BJ (cell line): ENCODE data around the gene NAV2. TPM values are rescaled to one million over a fixed set of nuclear protein-coding genes. Genes with fewer than 3 reads are reported as not detected.

Experiments used
- CTCF ChIA-PET: fragments of 350-600 bp; formaldehyde crosslinking; extraction: SDS; loops from one replicate; lab custom pipeline; 2021; ENCODE audit warnings: antibody characterized with exemption, inconsistent platforms; lab: Yijun Ruan, JAX
- POLR2A ChIA-PET: fragments of 300-600 bp; sonication (Branson Sonifier 250); formaldehyde crosslinking; extraction: SDS; loops from one replicate; lab custom pipeline; 2021; ENCODE audit warnings: antibody characterized with exemption; lab: Charles Lee
- DNase-seq: peaks from one replicate; pipeline ENCODE4 v3.0.0-alpha.2; 2011; ENCODE audit warnings: low read depth
- H3K27me3 ChIP-seq: 2 replicates; pipeline ENCODE4 v1.6.0; 2011; ENCODE audit warnings: low read length; ENCODE audit not compliant: control insufficient read depth, insufficient read depth
- H3K36me3 ChIP-seq: 2 replicates; pipeline ENCODE4 v1.5.1; 2011; ENCODE audit warnings: low read length; ENCODE audit not compliant: control insufficient read depth, insufficient read depth
- H3K4me3 ChIP-seq: 2 replicates; pipeline ENCODE4 v1.5.1; 2011; ENCODE audit warnings: low read depth, mild to moderate bottlenecking, control low read depth, low read length
- polyA plus RNA-seq: library from polyadenylated mRNA; depleted of rRNA; stranded (reverse); fragments of >200 nt; gene quantifications from 2 replicates; pipeline ENCODE4 v1.2.3, GENCODE V29; 2011
- TF ChIP-seq, protein P1 (sequence below): IDR thresholded peaks from 2 replicates; pipeline ENCODE4 v1.5.1; 2011; ENCODE audit warnings: low read depth, mild to moderate bottlenecking, control low read depth, inconsistent platforms, low read length, moderate library complexity; ENCODE audit not compliant: insufficient read depth

The NAV2 gene
- polyA plus RNA-seq, 1 experiment: 6.1 TPM

- Histone ChIP-seq H3K27me3 (no peaks in the 10 kb centered on the region), H3K36me3 (peaks cover 11% of the 10 kb centered on the region), H3K4me3 (no peak overlapping the region)
- TF ChIP-seq, protein P1, sequence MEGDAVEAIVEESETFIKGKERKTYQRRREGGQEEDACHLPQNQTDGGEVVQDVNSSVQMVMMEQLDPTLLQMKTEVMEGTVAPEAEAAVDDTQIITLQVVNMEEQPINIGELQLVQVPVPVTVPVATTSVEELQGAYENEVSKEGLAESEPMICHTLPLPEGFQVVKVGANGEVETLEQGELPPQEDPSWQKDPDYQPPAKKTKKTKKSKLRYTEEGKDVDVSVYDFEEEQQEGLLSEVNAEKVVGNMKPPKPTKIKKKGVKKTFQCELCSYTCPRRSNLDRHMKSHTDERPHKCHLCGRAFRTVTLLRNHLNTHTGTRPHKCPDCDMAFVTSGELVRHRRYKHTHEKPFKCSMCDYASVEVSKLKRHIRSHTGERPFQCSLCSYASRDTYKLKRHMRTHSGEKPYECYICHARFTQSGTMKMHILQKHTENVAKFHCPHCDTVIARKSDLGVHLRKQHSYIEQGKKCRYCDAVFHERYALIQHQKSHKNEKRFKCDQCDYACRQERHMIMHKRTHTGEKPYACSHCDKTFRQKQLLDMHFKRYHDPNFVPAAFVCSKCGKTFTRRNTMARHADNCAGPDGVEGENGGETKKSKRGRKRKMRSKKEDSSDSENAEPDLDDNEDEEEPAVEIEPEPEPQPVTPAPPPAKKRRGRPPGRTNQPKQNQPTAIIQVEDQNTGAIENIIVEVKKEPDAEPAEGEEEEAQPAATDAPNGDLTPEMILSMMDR: no peak
- POLR2A ChIA-PET: no interaction called here
- CTCF ChIA-PET: interaction anchor here (1.9 to 6.8 kb wide), 2 partner anchors 9 to 13 kb away, joined by 8 to 47 read pairs; no protein-coding TSS in a partner anchor
- DNase-seq: no peak
Measured at GRCh38 chr11:20119315-20119714, 406.7 kb downstream of the NAV2 start.

DNA sequence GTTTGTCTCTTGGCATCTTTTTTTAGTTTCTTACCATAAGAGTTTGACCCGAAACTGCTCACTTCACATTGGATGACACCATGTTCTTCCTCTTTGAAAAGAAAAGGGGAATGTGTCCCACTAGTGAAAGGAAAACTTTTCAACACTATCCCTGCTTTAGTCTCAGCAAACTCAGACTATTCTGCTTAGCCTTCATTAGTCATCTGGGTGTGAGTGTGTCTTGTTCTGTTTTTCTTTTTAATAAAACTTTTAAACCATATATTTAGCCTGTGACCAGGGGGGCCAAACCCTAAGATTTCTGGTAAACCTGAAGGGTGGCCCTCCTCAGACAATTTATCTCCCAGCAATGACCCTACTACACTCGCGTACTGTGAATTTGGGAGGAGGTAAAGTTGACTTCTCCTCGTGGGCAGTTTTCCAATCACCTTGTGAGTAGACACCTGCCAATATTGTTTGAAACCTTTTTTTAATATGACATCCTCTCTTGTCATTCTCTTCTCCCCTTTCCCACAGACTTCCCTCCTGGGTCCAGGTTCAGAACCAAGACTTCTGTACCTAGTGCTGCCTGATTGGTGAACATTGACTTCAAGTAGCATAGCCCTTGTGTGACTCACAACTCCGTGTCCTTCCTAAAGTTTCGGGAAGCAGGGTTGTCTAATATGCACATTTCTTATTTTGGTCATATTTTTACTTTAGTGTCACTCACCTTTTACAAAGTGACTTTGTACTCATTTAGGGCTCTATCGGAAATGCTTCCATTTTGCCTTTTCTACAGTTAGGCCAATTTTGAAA, 407.7 kb downstream of the NAV2 start:
- no peaks in the 10 kb centered on the region for H3K27me3 ChIP-seq
- peaks cover 11% of the 10 kb centered on the region for H3K36me3 ChIP-seq
- DNase-seq: no peak
- ChIA-PET CTCF (interaction anchor here (0.6 to 6.8 kb wide), 2 partner anchors 8 to 168 kb away, joined by 4 to 47 read pairs; no protein-coding TSS in a partner anchor), POLR2A (no interaction called here)
- H3K4me3 ChIP-seq: no peak overlapping the region
- TF ChIP-seq, protein P1: no peak

DNA sequence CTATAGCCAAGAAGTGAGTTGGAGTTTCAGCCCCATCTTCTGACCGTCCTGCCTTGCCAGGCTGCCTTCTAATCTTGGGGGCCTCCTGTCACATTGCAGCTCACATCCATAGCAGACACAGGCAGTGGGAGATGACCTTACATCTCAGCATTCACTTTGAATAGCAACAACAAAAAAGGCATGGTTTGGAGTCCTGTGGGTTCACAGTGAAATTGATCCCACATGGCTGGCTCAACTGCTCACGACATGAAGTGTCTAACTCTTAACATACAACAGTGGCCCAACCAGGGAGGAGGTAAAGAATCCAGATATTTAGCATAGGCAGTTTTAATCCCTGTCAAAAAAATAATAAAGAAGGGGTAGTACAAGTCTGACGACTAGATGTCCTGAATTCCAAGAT, 409.5 kb downstream of the NAV2 start:
- POLR2A ChIA-PET: no interaction called here
- CTCF ChIA-PET: interaction anchor here (0.6 to 1.3 kb wide), 3 partner anchors 10 to 275 kb away, joined by 3 read pairs; no protein-coding TSS in a partner anchor
- TF ChIP-seq, protein P1: no peak
- H3K4me3 ChIP-seq: no peak overlapping the region
- no peak for DNase-seq
- peaks cover 11% of the 10 kb centered on the region for H3K36me3 ChIP-seq
- no peaks in the 10 kb centered on the region for H3K27me3 ChIP-seq

- Histone ChIP-seq H3K36me3 (no peaks in the 10 kb centered on the region), H3K27me3 (no peaks in the 10 kb centered on the region), H3K4me3 (no peak overlapping the region)
- ChIA-PET POLR2A (no interaction called here), CTCF (interaction anchor here (2.3 to 5.8 kb wide), 2 partner anchors 174 to 227 kb away, joined by 18 to 99 read pairs; no protein-coding TSS in a partner anchor)
- no peak for DNase-seq
- TF ChIP-seq, protein P1: no peak
Measured at GRCh38 chr11:20125927-20126326, 413.3 kb downstream of the NAV2 start.

DNA sequence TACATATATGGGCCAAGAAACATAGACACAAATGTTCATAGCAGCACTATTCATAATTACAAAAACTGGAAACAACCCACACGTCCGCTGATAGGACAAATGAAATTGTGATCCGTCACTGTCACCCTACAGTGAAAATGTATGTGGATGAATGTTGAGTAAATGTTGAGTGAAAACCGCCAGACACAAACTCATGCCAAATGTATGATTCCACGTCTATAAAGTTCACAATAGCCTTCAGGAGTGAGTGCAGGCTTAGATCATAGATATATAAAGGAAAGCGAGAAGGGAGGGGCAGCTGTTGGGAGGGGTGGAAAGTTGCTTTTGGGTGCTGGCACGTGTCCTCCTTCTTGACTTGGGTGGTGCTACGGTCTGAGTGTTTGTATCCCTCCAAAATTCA, 414.1 kb downstream of the NAV2 start:
- POLR2A ChIA-PET: no interaction called here
- DNase-seq: no peak
- CTCF ChIA-PET: interaction anchor here (1.1 to 5.8 kb wide), 15 partner anchors 10 to 570 kb away, joined by 3 to 99 read pairs (median 16); no protein-coding TSS in a partner anchor
- TF ChIP-seq, protein P1: no peak
- H3K27me3 ChIP-seq: no peaks in the 10 kb centered on the region
- no peaks in the 10 kb centered on the region for H3K36me3 ChIP-seq
- H3K4me3 ChIP-seq: no peak overlapping the region
